Right lobe of liver (tissue), 6 donors: ENCODE results near the gene ID1. TPM values are rescaled to one million over a fixed set of nuclear protein-coding genes. Genes with fewer than 3 reads are reported as not detected.
A peak's percentile ranks its signal among the peaks of the same experiment; 100 is the strongest.

Source experiments
- ATAC-seq, 4 donors: fragments of 200-7000 bp; cut with Tn5 transposase; one replicate each; pipeline ENCODE4 v1.9.1; 2020; ENCODE audit warnings: mild to moderate bottlenecking in 4 of 4, moderate library complexity in 4 of 4
- DNase-seq, 3 donors: peaks; one replicate each; pipeline ENCODE4 v3.0.0-alpha.2; 2020
- H3K27ac ChIP-seq, 3 donors: fragments of 200-600 bp; one replicate each; pipeline ENCODE4 v1.8.0; 2022
- H3K27me3 ChIP-seq, 2 donors: fragments of 200-600 bp; one replicate each; pipeline ENCODE4 v1.8.0; 2022
- H3K36me3 ChIP-seq, 4 donors: fragments of 200-600 bp; sonication (generic) in 1 of 4; one replicate each; pipeline versions ENCODE4 v1.5.1 to v1.8.0; 2017 to 2022; ENCODE audit warnings: control low read depth in 1 of 4
- H3K4me1 ChIP-seq, 4 donors: fragments of 200-600 bp; sonication (generic) in 1 of 4; one replicate each; pipeline versions ENCODE4 v1.5.1 to v1.8.0; 2017 to 2022; ENCODE audit warnings: control low read depth in 1 of 4
- H3K4me3 ChIP-seq, 3 donors: fragments of 200-600 bp; one replicate each; pipeline ENCODE4 v1.8.0; 2022
- H3K9me3 ChIP-seq, 4 donors: fragments of 200-600 bp; sonication (generic) in 1 of 4; one replicate each; pipeline versions ENCODE4 v1.5.1 to v1.8.0; 2017 to 2022; ENCODE audit warnings: control low read depth in 1 of 4
- CTCF ChIP-seq, 4 donors: fragments of 200-600 bp in 3 of 4; fragments of 450-650 bp in 1 of 4; IDR thresholded peaks; one replicate each; pipeline versions ENCODE4 v1.5.1 to v1.8.0; 2016 to 2022; ENCODE audit warnings: antibody characterized with exemption in 4 of 4, mild to moderate bottlenecking in 2 of 4
- POLR2A ChIP-seq: fragments of 450-650 bp; IDR thresholded peaks from one replicate; pipeline ENCODE4 v1.6.1; 2017; ENCODE audit warnings: antibody characterized with exemption, mild to moderate bottlenecking
- WGBS: methylation state at CpG from one replicate; pipeline ENCODE4 v1.1.6; 2018; ENCODE audit warnings: low coverage, low lambda C conversion rate; ENCODE audit not compliant: insufficient coverage; ENCODE audit errors: missing lambda C conversion rate; 5-methylcytosine and 5-hydroxymethylcytosine counted together
- intact Hi-C, 2 donors: fragments of 100-400 bp; cut with DNase I; formaldehyde crosslinking; loops; one replicate each; pipeline versions ENCODE4 v1.11.2 to v1.14.1; 2022
- total RNA-seq, 6 experiments: library from RNA; depleted of rRNA in 2 of 6; stranded (reverse); fragments of >200 nt in 2 of 6; fragmentation: NEBNext Ultra II Directional in 3 of 6; extraction: Animal tissue kit (Norgen Biotek cat#: 25700) in 3 of 6; gene quantifications; one replicate each; pipeline versions ENCODE4 v1.1.0 to v1.2.4, GENCODE V29; 2016 to 2023
- donor health status: DM: no; HTN: yes; CAD: no.
- donor health status: DM: no; HTN: no; CAD: no.
- donor health status: DM: no; HTN: no; CAD: no.
- donor health status: DM: no; HTN: yes; CAD: no.
- donor health status: DM: no; HTN: yes; CAD: no.

Gene ID1
- total RNA-seq, 6 experiments from 2014 or later = 12.9 to 300 (median 35.0) TPM

- Histone ChIP-seq H3K36me3 (no peaks in the 10 kb centered on the region), H3K9me3 (no peaks in the 10 kb centered on the region), H3K27ac (no peak overlapping the region), H3K27me3 (no peaks in the 10 kb centered on the region), H3K4me1 (no peaks in the 10 kb centered on the region), H3K4me3 (no peak overlapping the region)
- DNase-seq (no peak), ATAC-seq (no peak)
- intact Hi-C loops = no loop called here
- WGBS = 80% methylated on average over 7 of the region's 7 CpGs
- no peak for TF ChIP-seq CTCF (IDR thresholded peaks at IDR 0.05)
- TF ChIP-seq POLR2A = no peak
Observed at GRCh38 chr20:31580706-31581105, 24.4 kb upstream of the ID1 start.

- 86% methylated on average over 1 of the region's 13 CpGs for WGBS
Observed at GRCh38 chr20:31581391-31581790, 23.7 kb upstream of the ID1 start.

GRCh38 chr20:31587545-31588389 is 17.3 kb upstream of the ID1 start:
- WGBS = 16% methylated on average over 19 of the region's 76 CpGs
- H3K4me1 ChIP-seq = no peaks in the 10 kb centered on the region
- DNase-seq = peak in 1 of 3 donors; percentile 65

More at GRCh38 chr20:31581391-31581790, 23.7 kb upstream of the ID1 start:
- ATAC-seq = no peak
- H3K27me3 ChIP-seq = no peaks in the 10 kb centered on the region
- intact Hi-C loops = no loop called here
- H3K36me3 ChIP-seq = no peaks in the 10 kb centered on the region
- no peak overlapping the region for H3K4me3 ChIP-seq
- no peak overlapping the region for H3K27ac ChIP-seq
- H3K9me3 ChIP-seq = no peaks in the 10 kb centered on the region
- no peak for TF ChIP-seq POLR2A
- no peak for DNase-seq
- H3K4me1 ChIP-seq = no peaks in the 10 kb centered on the region

GRCh38 chr20:31590717-31591225 is 14.3 kb upstream of the ID1 start:
- Histone ChIP-seq H3K36me3 (no peaks in the 10 kb centered on the region), H3K27ac (no peak overlapping the region), H3K9me3 (no peaks in the 10 kb centered on the region), H3K27me3 (no peaks in the 10 kb centered on the region), H3K4me1 (peaks cover 0 to 6% (median 2%) of the 10 kb centered on the region in 4 donors), H3K4me3 (no peak overlapping the region)
- ATAC-seq (no peak), DNase-seq (no peak)
- WGBS = 78% methylated on average over 4 of the region's 7 CpGs
- intact Hi-C loops = no loop called here
- TF ChIP-seq CTCF (IDR thresholded peaks at IDR 0.05) = no peak
- TF ChIP-seq POLR2A = no peak

More at GRCh38 chr20:31587545-31588389, 17.3 kb upstream of the ID1 start:
- Histone ChIP-seq H3K36me3 (no peaks in the 10 kb centered on the region), H3K4me3 (peak overlapping the region; percentile 39 to 57 (median 49)), H3K9me3 (no peaks in the 10 kb centered on the region), H3K27me3 (no peaks in the 10 kb centered on the region), H3K27ac (peak overlapping the region; percentile 40 to 70 (median 43))
- intact Hi-C loops = no loop called here
- peak; percentile 86 to 93 (median 89) for ATAC-seq
- TF ChIP-seq POLR2A = peak; percentile 29
- TF ChIP-seq CTCF (IDR thresholded peaks at IDR 0.05) = no peak
